Measurements from ENCODE around the gene RAI1. TPM values are rescaled to one million over a fixed set of nuclear protein-coding genes. Genes with fewer than 3 reads are reported as not detected.

RAI1 gene
- total and polyA plus RNA-seq, 2 donors = 17.5 to 20.2 TPM

DNA sequence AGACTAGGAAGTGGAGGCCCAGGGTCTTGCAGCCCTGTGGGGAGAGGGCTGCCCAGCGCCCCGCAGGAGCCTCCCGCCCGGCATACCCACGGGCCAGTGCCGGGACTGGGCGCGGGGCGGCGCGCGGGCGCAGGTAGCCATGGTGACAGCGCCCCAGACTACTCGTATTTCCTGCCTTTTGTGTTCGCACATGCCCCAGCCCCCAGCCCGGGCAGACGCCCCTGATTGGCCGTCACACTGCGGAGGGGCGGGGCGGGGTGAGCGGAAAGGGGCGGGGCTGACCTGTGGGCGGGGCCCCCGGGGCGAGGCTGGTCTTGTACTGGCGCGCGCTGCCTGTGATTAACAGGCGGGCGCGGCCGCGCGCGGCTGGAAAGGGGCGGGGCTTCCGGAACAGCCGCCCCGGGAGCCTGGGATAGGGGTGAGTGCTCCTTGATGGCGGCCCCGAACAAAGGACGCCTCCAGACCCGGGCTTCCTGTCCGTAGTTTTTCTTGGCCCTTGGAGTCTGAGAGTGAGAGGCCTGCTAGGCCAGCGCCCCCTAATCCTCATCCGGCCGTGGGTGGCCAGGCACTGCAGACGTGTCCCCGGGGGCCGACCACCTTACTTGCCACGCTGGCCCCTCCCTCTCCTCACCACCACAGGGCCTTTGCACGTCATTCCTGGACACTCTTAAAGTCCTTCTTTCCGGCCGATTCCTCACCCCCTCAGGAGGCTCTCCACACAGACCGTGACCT lies 71.0 kb downstream of the RAI1 start:
- H3K4me3 ChIP-seq (ENCODE audit: low read depth, low read length) = peak overlapping the region; percentile 29
- H3K36me3 ChIP-seq (ENCODE audit: insufficient read depth) = no peaks in the 10 kb centered on the region
- peak; percentile 85 for DNase-seq (ENCODE audit: extremely low spot score)
- H3K27ac ChIP-seq (ENCODE audit: low read depth) = peak overlapping the region; percentile 70
- no peaks in the 10 kb centered on the region for H3K4me1 ChIP-seq (ENCODE audit: insufficient read depth)
- WGBS = 4% methylated on average over 57 of the region's 57 CpGs

DNA sequence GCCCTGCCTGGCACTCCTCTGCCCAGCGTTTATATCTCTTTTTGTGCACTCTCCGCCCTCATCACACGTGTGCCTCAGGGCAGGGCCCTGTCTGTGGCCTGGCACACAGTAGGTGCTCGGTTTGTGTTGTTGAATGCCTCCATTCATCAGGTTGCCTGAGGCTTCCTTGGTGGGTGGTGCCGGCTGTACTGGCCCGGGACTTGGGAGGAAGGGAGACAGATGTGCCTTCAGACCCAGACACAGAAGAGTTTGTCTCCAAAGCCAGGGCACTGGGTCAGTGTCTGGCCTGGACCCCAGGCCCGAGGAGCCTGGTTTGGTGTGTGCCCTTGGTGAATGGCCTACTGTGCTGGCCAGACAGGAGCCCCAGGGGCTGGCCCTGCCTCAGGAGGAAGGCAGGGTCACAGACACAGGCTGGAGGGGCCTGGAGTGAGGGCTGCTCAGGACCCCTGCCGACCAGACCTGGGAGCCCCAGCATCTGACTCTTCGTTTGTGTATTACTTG lies 71.6 kb downstream of the RAI1 start:
- H3K4me1 ChIP-seq (ENCODE audit: insufficient read depth) = no peaks in the 10 kb centered on the region
- no peak for DNase-seq (ENCODE audit: extremely low spot score)

DNA sequence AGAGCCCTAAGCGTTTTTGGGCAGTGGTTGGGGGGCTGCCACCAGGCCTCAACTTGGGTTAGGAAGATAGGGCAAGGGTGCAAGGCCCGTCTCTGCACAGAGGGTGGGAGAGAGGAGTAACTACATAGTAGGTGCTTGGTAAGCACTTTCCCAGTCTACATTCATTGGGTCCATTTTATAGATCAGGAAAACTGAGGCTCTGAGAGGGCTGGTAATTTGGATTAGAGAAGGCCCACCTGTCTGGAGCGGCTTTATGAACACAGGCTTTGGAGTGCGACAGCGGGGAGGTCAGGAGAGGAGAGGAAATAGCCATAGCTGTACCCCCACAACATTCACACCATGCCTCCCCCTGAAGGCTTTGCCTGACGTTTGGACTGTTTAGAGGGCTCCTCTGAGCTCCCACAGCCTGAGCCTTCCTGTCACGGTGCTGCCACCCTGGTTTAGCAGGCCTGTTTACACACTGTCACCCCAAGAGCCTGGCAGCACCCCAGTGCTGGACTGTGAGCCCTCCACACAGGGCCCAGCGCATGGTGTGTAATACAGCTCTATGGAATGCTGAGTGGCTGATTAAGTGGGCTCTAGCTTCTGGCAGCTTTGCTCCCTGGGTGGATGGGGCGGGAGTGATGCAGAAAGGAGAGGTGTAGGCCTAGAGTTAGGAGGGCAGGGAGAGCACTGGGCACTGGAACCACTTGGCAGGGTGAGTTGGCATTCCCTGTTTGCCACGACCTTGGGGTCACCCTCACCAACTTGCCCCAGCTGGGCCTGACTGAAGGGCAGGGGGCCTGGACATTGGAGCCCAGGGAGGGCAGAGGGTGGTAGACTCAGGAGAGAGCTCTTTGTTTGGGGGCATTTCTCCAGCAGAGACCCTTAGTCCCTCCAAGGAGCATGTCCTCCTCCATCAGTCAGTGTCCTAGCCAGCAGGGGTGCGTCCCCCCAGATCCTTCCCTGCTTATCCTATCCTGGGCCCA lies 73.7 kb downstream of the RAI1 start:
- Histone ChIP-seq H3K4me3 (ENCODE audit: low read depth, low read length) (no peak overlapping the region), H3K27ac (ENCODE audit: low read depth) (no peak overlapping the region), H3K36me3 (ENCODE audit: insufficient read depth) (no peaks in the 10 kb centered on the region), H3K4me1 (ENCODE audit: insufficient read depth) (no peaks in the 10 kb centered on the region)
- 85% methylated on average over 11 of the region's 11 CpGs for WGBS
- DNase-seq (ENCODE audit: extremely low spot score) = no peak

More for the DNA sequence above, 71.6 kb downstream of the RAI1 start:
- Histone ChIP-seq H3K36me3 (ENCODE audit: insufficient read depth) (no peaks in the 10 kb centered on the region), H3K27ac (ENCODE audit: low read depth) (peak overlapping the region; percentile 70), H3K4me3 (ENCODE audit: low read depth, low read length) (no peak overlapping the region)
- WGBS = 51% methylated on average over 9 of the region's 9 CpGs

DNA sequence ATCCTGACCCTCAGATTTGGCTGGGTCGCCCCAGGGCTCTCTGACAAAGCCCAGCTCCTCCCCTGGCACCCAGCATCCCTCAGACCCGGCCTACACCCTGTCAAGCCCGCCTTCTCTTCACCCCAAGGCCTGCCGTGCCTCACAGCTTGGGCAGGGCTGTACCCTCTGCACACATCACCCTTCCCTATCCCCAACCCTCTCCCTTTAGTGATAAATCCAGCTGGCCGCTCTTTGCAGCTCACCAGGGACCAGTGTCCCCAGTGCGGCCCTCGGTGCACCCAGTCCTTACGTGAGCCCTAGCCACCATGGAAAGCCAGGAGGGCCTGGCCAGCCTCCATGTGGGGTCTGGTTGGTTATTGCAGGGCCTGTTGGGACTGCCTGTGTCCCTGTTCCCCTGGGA lies 74.5 kb downstream of the RAI1 start:
- DNase-seq (ENCODE audit: extremely low spot score) = no peak
- Histone ChIP-seq H3K27ac (ENCODE audit: low read depth) (no peak overlapping the region), H3K4me3 (ENCODE audit: low read depth, low read length) (no peak overlapping the region), H3K4me1 (ENCODE audit: insufficient read depth) (no peaks in the 10 kb centered on the region), H3K36me3 (ENCODE audit: insufficient read depth) (no peaks in the 10 kb centered on the region)
- WGBS = 86% methylated on average over 8 of the region's 8 CpGs

GRCh38 chr17:17757391-17757791 lies 76.1 kb downstream of the RAI1 start:
- no peak for DNase-seq (ENCODE audit: extremely low spot score)
- Histone ChIP-seq H3K36me3 (ENCODE audit: insufficient read depth) (no peaks in the 10 kb centered on the region), H3K27ac (ENCODE audit: low read depth) (no peak overlapping the region), H3K4me3 (ENCODE audit: low read depth, low read length) (no peak overlapping the region), H3K4me1 (ENCODE audit: insufficient read depth) (no peaks in the 10 kb centered on the region)
- WGBS = 84% methylated on average over 15 of the region's 15 CpGs

DNA sequence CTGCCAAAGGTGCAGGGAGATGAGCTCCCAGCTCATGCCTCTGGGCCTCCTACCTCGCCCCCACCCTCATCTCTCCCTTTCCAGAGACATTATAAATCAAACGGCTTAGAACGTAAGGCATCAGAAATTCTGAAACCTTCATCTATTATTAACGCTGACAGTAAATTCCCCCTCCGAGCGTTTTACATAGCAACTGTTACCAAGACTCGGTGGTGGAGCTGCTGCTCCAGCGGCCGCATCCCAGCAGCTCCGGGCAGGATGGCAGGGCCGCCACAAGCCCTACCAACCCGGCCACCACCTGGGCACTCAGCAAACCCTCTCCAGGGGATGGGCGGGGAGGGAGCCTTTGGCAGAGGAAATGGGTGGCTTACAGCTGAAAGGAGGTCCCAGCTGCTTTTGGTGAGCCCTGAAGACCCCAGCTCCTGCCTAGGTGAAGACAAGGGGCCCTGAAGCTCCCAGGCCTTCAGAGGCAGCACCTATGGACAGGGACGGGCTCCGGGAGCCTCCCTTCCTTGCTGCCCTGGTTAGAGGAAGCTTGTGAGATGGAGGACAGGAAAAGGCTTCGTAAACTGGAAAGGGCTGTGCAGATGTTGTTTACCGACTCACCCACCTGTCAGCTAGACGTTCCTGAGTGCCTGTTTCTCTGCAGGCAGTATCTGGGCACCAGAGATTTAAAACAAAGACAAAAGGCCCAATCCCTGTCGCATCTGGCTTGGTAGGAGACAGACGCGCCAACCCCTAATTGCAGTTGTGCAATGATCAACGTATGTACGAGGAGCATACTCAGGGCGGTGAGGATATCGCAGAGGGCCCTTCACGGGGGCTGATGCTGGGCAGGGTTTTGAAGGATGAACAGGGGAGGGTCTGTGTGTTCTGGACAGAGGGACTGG lies 76.9 kb downstream of the RAI1 start:
- H3K27ac ChIP-seq (ENCODE audit: low read depth) = no peak overlapping the region
- no peak overlapping the region for H3K4me3 ChIP-seq (ENCODE audit: low read depth, low read length)
- no peak for DNase-seq (ENCODE audit: extremely low spot score)
- 72% methylated on average over 26 of the region's 26 CpGs for WGBS
- no peaks in the 10 kb centered on the region for H3K36me3 ChIP-seq (ENCODE audit: insufficient read depth)
- H3K4me1 ChIP-seq (ENCODE audit: insufficient read depth) = no peaks in the 10 kb centered on the region

GRCh38 chr17:17758941-17759563 lies 77.8 kb downstream of the RAI1 start:
- no peaks in the 10 kb centered on the region for H3K36me3 ChIP-seq (ENCODE audit: insufficient read depth)
- DNase-seq (ENCODE audit: extremely low spot score) = no peak
- no peaks in the 10 kb centered on the region for H3K4me1 ChIP-seq (ENCODE audit: insufficient read depth)
- H3K27ac ChIP-seq (ENCODE audit: low read depth) = no peak overlapping the region
- WGBS = 92% methylated on average over 7 of the region's 7 CpGs
- no peak overlapping the region for H3K4me3 ChIP-seq (ENCODE audit: low read depth, low read length)

DNA sequence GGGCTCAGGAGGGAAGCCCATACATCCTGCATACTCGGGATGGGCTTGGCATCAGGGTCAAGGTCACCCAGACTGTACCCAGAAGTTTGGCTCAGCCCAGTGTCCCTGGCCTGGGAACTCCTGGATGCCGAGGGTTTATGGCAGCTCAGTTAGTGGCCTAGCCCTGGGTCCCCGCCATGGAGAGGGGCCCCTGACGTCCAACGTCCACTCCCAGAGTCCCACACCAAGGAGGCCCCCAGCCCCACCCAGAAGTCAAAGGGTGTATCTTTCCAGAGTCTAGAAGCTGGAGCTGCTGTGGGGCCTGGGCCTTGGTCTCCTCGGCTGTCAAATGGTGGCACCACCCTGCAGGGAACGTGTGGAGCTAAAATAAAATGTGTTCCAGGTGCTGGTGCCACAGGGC lies 79.1 kb downstream of the RAI1 start:
- DNase-seq (ENCODE audit: extremely low spot score) = no peak
- no peaks in the 10 kb centered on the region for H3K36me3 ChIP-seq (ENCODE audit: insufficient read depth)
- H3K4me1 ChIP-seq (ENCODE audit: insufficient read depth) = no peaks in the 10 kb centered on the region
- H3K27ac ChIP-seq (ENCODE audit: low read depth) = no peak overlapping the region
- H3K4me3 ChIP-seq (ENCODE audit: low read depth, low read length) = no peak overlapping the region
- WGBS = 80% methylated on average over 7 of the region's 7 CpGs

- no peaks in the 10 kb centered on the region for H3K36me3 ChIP-seq (ENCODE audit: insufficient read depth)
- no peak overlapping the region for H3K4me3 ChIP-seq (ENCODE audit: low read depth, low read length)
- 91% methylated on average over 8 of the region's 8 CpGs for WGBS
- DNase-seq (ENCODE audit: extremely low spot score) = no peak
- H3K27ac ChIP-seq (ENCODE audit: low read depth) = no peak overlapping the region
- no peaks in the 10 kb centered on the region for H3K4me1 ChIP-seq (ENCODE audit: insufficient read depth)
Observed at GRCh38 chr17:17760872-17761550, 79.8 kb downstream of the RAI1 start.

- 96% methylated on average over 11 of the region's 11 CpGs for WGBS
- Histone ChIP-seq H3K4me3 (ENCODE audit: low read depth, low read length) (no peak overlapping the region), H3K27ac (ENCODE audit: low read depth) (no peak overlapping the region), H3K4me1 (ENCODE audit: insufficient read depth) (no peaks in the 10 kb centered on the region), H3K36me3 (ENCODE audit: insufficient read depth) (no peaks in the 10 kb centered on the region)
- no peak for DNase-seq (ENCODE audit: extremely low spot score)
Observed at GRCh38 chr17:17761894-17762743, 80.9 kb downstream of the RAI1 start.

- Histone ChIP-seq H3K4me1 (ENCODE audit: insufficient read depth) (no peaks in the 10 kb centered on the region), H3K4me3 (ENCODE audit: low read depth, low read length) (no peak overlapping the region), H3K36me3 (ENCODE audit: insufficient read depth) (no peaks in the 10 kb centered on the region), H3K27ac (ENCODE audit: low read depth) (no peak overlapping the region)
- no peak for DNase-seq (ENCODE audit: extremely low spot score)
- WGBS = 69% methylated on average over 5 of the region's 5 CpGs
Observed at GRCh38 chr17:17762744-17763105, 81.5 kb downstream of the RAI1 start.

DNA sequence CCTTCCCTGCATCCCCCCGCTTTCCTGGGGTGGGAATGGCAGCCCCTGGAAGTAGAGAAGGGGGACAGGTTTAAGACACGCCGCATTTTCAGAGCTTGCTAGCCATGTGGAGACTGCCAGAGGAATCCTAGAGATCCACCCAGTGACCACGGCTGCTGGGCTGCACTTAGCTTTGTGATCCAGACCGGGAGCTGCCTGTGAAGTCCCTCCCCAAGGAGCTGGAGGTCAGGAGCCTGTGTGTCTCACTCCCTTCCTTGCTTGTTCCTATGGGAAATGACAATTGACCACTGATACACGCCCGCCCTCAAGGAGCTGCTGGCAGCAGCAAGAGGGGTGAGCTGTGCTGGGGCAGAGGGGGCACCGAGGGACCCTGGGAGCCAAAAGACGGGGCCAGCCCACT lies 81.9 kb downstream of the RAI1 start:
- WGBS = 73% methylated on average over 9 of the region's 9 CpGs
- no peaks in the 10 kb centered on the region for H3K36me3 ChIP-seq (ENCODE audit: insufficient read depth)
- no peak overlapping the region for H3K27ac ChIP-seq (ENCODE audit: low read depth)
- no peak for DNase-seq (ENCODE audit: extremely low spot score)
- no peak overlapping the region for H3K4me3 ChIP-seq (ENCODE audit: low read depth, low read length)
- H3K4me1 ChIP-seq (ENCODE audit: insufficient read depth) = no peaks in the 10 kb centered on the region
